Dermis blood vessel endothelial cell (primary cell): ENCODE data around the gene CLEC10A. TPM values are rescaled to one million over a fixed set of nuclear protein-coding genes. Genes with fewer than 3 reads are reported as not detected.

Experiments used
- DNase-seq: peaks from one replicate; pipeline ENCODE4 v3.0.0; 2010
- total RNA-seq: library from RNA; depleted of rRNA; stranded (reverse); fragments of >200 nt; gene quantifications from 2 replicates; pipeline ENCODE4 v1.2.3, GENCODE V29; 2014

CLEC10A gene
- total RNA-seq, 1 donor from 2014 or later = 1.5 TPM

GRCh38 chr17:7038025-7038862, 41.8 kb downstream of the CLEC10A start:
- no peak for DNase-seq

- DNase-seq = peak; percentile 99
These were observed 44.3 kb downstream of the CLEC10A start, which contains the start of gene SLC16A13 for GRCh38 chr17:7035591-7036368. Gene SLC16A13, plus strand, starts transcription at chr17:7036015. Its CDS starts 368 bp downstream, at chr17:7036383.

- peak; percentile 76 for DNase-seq
These were observed 45.0 kb downstream of the CLEC10A start for GRCh38 chr17:7034955-7035590.

- peak; percentile 97 for DNase-seq
These were observed 50.4 kb downstream of the CLEC10A start for GRCh38 chr17:7029659-7030058.

- no peak for DNase-seq
These were observed 51.0 kb downstream of the CLEC10A start for GRCh38 chr17:7029096-7029495.

- peak; percentile 53 for DNase-seq
These were observed 52.7 kb downstream of the CLEC10A start for GRCh38 chr17:7027335-7027734.

GRCh38 chr17:7026471-7027115, 53.5 kb downstream of the CLEC10A start:
- no peak for DNase-seq

GRCh38 chr17:7025245-7025644, 54.8 kb downstream of the CLEC10A start:
- DNase-seq = no peak

Other genes starting within 250 kb of the CLEC10A start
- gene TEKT1, start 248.5 kb downstream of the CLEC10A start, total RNA-seq = not detected in 2 replicates
- not detected in 2 replicates for gene ALOX12, start 84.2 kb downstream of the CLEC10A start, total RNA-seq
- gene RNASEK, start 67.6 kb downstream of the CLEC10A start, total RNA-seq = 28.1 and 47.9 TPM in 2 replicates
- 86.6 and 140 TPM in 2 replicates for gene BCL6B, start 57.2 kb downstream of the CLEC10A start, total RNA-seq
- gene SLC16A13, start 44.2 kb downstream of the CLEC10A start, total RNA-seq = 1.7 and 2.2 TPM in 2 replicates
- 1.1 and 1.5 TPM in 2 replicates for gene SLC16A11, start 36.2 kb downstream of the CLEC10A start, total RNA-seq
- gene ASGR2, start 34.6 kb upstream of the CLEC10A start, total RNA-seq = not detected in 2 replicates
- 9.5 and 18.2 TPM in 2 replicates for gene ASGR1, start 99.1 kb upstream of the CLEC10A start, total RNA-seq
- 13.4 and 21.5 TPM in 2 replicates for gene DLG4, start 139.6 kb upstream of the CLEC10A start, total RNA-seq
- 196 and 385 TPM in 2 replicates for gene ACADVL, start 139.7 kb upstream of the CLEC10A start, total RNA-seq
- 32.8 and 45.7 TPM in 2 replicates for gene DVL2, start 154.3 kb upstream of the CLEC10A start, total RNA-seq
- 41.4 and 42.8 TPM in 2 replicates for gene PHF23, start 159.2 kb upstream of the CLEC10A start, total RNA-seq
- 148 and 196 TPM in 2 replicates for gene GABARAP, start 162.2 kb upstream of the CLEC10A start, total RNA-seq
- gene CTDNEP1, start 171.5 kb upstream of the CLEC10A start, total RNA-seq = 25.2 and 56.5 TPM in 2 replicates
- gene ELP5, start 172.0 kb upstream of the CLEC10A start, total RNA-seq = 33.0 and 52.2 TPM in 2 replicates
- 2.4 and 5.3 TPM in 2 replicates for gene CLDN7, start 182.2 kb upstream of the CLEC10A start, total RNA-seq
- gene SLC2A4, start 201.5 kb upstream of the CLEC10A start, total RNA-seq = 0.28 and 0.34 TPM in 2 replicates
- 0.17 TPM in 1 of 2 replicates, not detected in the other for gene YBX2, start 214.4 kb upstream of the CLEC10A start, total RNA-seq
- gene EIF5A, start 227.4 kb upstream of the CLEC10A start, total RNA-seq = 416 and 525 TPM in 2 replicates
- 45.2 and 45.6 TPM in 2 replicates for gene GPS2, start 235.1 kb upstream of the CLEC10A start, total RNA-seq
- gene NEURL4, start 249.1 kb upstream of the CLEC10A start, total RNA-seq = 17.3 and 23.3 TPM in 2 replicates